SH-SY5Y (cell line): ENCODE measurements around the gene SLC9C2.

Source experiments
- GATA2 ChIP-seq: IDR thresholded peaks from 2 replicates; pipeline ENCODE4 v1.6.1; 2011; ENCODE audit warnings: mild to moderate bottlenecking, low read depth, low read length
- GATA3 ChIP-seq: IDR thresholded peaks from 2 replicates; pipeline ENCODE4 v1.6.1; 2011; ENCODE audit warnings: low read depth, mild to moderate bottlenecking, low read length, moderate library complexity

DNA sequence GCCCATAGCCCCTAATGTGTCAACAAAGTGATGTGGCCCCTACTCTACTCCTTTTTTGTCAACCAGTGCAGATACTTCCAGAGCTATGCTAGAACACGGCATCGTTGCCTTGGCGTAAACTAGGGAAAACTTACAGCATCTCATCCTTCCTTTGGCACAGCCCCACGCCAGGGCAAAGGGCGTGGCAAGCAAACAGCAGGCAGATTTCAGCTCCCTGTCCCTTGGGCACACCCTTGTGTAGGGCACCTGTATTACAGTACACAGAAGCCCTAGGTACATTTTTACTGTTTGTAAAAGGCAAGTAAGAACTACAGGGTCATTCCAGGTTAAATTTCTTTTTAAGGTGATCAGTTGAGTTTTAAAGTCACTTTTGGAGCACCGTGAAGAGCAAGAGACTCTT is 96.4 kb downstream of the SLC9C2 start:
- TF ChIP-seq GATA3 (no peak), GATA2 (no peak)
